DND-41 (cell line): ENCODE results near the gene TTC39B.
A peak's percentile ranks its signal among the peaks of the same experiment; 100 is the strongest.

Experiments
- ATAC-seq: fragments of 200-7000 bp; cut with Tn5 transposase; 3 replicates; pipeline ENCODE4 v1.9.1; 2021; ENCODE audit warnings: low read depth; ENCODE audit not compliant: insufficient read depth
- DNase-seq: peaks from one replicate; pipeline ENCODE4 v3.0.0-alpha.2; 2020
- H2AFZ ChIP-seq: 2 replicates; pipeline ENCODE4 v1.6.0; 2012; ENCODE audit warnings: low read depth, low read length
- H3K27ac ChIP-seq: 2 replicates; pipeline ENCODE4 v1.5.1; 2012; ENCODE audit warnings: low read length, inconsistent platforms
- H3K27me3 ChIP-seq: fragments of 200-600 bp; sonication (generic); 2 replicates; pipeline ENCODE4 v1.6.0; 2012; ENCODE audit warnings: low read length, mild to moderate bottlenecking, inconsistent platforms; ENCODE audit not compliant: insufficient read depth, poor library complexity
- H3K36me3 ChIP-seq: 2 replicates; pipeline ENCODE4 v1.5.1; 2012; ENCODE audit warnings: low read length, inconsistent platforms; ENCODE audit not compliant: insufficient read depth
- H3K4me1 ChIP-seq: 2 replicates; pipeline ENCODE4 v1.5.1; 2012; ENCODE audit warnings: mild to moderate bottlenecking, low read length; ENCODE audit not compliant: insufficient read depth
- H3K4me2 ChIP-seq: 2 replicates; pipeline ENCODE4 v1.6.0; 2012; ENCODE audit warnings: mild to moderate bottlenecking, moderate library complexity, low read length, inconsistent platforms; ENCODE audit not compliant: insufficient read depth
- H3K4me3 ChIP-seq, 2 experiments: fragments of 200-600 bp in 1 of 2; shearing (Covaris generic) in 1 of 2; 2 replicates each; pipeline ENCODE4 v1.5.1; 2012 to 2016; ENCODE audit warnings: inconsistent platforms in 2 of 2, low read length in 2 of 2, mild to moderate bottlenecking in 2 of 2, low read depth in 1 of 2, moderate library complexity in 1 of 2
- H3K79me2 ChIP-seq: 2 replicates; pipeline ENCODE4 v1.6.0; 2012; ENCODE audit warnings: low read length, inconsistent platforms; ENCODE audit not compliant: insufficient read depth
- H3K9ac ChIP-seq: 2 replicates; pipeline ENCODE4 v1.6.0; 2012; ENCODE audit warnings: low read depth, mild to moderate bottlenecking, inconsistent platforms, low read length, moderate library complexity
- H3K9me3 ChIP-seq: 2 replicates; pipeline ENCODE4 v1.5.1; 2012; ENCODE audit warnings: low read length, moderate library complexity, mild to moderate bottlenecking, inconsistent platforms; ENCODE audit not compliant: insufficient read depth, severe bottlenecking
- H4K20me1 ChIP-seq: 2 replicates; pipeline ENCODE4 v1.6.0; 2012; ENCODE audit warnings: low read length; ENCODE audit not compliant: insufficient read depth
- EZH2 ChIP-seq: IDR thresholded peaks from 3 replicates; pipeline ENCODE4 v1.6.1; 2012; ENCODE audit warnings: borderline replicate concordance, low read depth, mild to moderate bottlenecking, moderate library complexity, low read length, inconsistent platforms; ENCODE audit not compliant: severe bottlenecking
- TF ChIP-seq, protein P1 (sequence below): IDR thresholded peaks from 2 replicates; pipeline ENCODE4 v1.5.1; 2012; ENCODE audit warnings: borderline replicate concordance, low read length, moderate library complexity, mild to moderate bottlenecking; ENCODE audit not compliant: poor library complexity, severe bottlenecking; ENCODE audit errors: extremely low read depth

Gene TTC39B

DNA sequence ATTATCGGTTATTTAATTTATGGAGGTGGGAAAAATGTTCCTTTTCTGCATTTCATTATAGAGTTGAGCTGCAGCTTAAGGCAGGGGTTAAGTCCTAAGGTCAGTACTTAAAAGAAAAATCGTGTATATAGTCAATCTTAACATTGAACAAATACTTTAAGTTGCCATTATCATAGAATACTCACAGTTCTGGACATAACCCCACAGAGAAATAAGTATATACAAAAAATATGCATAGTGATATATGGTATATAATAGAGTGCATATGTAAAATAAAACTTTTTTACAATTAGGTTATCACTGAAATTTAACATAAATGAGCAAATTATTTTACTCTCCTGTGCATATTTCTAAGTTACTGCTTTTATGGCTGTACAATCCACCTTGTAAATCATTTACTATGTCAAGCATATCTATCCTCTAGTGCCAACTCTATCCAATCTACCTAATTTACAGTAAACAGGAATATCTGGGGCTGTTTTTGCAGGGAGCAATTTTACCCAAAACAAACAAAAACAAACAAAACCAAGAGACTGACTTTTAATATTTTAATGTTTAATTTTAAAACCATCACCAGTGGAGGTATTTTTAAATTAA, 28.8 kb downstream of the TTC39B start:
- DNase-seq: no peak
- no peak overlapping the region for H3K4me2 ChIP-seq
- no peak for ATAC-seq
- H3K36me3 ChIP-seq: no peaks in the 10 kb centered on the region
- H3K9me3 ChIP-seq: no peaks in the 10 kb centered on the region
- no peak overlapping the region for H2AFZ ChIP-seq
- no peaks in the 10 kb centered on the region for H3K4me1 ChIP-seq
- TF ChIP-seq EZH2: no peak
- TF ChIP-seq, protein P1, sequence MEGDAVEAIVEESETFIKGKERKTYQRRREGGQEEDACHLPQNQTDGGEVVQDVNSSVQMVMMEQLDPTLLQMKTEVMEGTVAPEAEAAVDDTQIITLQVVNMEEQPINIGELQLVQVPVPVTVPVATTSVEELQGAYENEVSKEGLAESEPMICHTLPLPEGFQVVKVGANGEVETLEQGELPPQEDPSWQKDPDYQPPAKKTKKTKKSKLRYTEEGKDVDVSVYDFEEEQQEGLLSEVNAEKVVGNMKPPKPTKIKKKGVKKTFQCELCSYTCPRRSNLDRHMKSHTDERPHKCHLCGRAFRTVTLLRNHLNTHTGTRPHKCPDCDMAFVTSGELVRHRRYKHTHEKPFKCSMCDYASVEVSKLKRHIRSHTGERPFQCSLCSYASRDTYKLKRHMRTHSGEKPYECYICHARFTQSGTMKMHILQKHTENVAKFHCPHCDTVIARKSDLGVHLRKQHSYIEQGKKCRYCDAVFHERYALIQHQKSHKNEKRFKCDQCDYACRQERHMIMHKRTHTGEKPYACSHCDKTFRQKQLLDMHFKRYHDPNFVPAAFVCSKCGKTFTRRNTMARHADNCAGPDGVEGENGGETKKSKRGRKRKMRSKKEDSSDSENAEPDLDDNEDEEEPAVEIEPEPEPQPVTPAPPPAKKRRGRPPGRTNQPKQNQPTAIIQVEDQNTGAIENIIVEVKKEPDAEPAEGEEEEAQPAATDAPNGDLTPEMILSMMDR: no peak
- H3K79me2 ChIP-seq: no peaks in the 10 kb centered on the region
- no peak overlapping the region for H3K9ac ChIP-seq
- no peak overlapping the region for H3K4me3 ChIP-seq
- H3K27me3 ChIP-seq: no peaks in the 10 kb centered on the region
- H3K27ac ChIP-seq: no peak overlapping the region
- no peaks in the 10 kb centered on the region for H4K20me1 ChIP-seq

DNA sequence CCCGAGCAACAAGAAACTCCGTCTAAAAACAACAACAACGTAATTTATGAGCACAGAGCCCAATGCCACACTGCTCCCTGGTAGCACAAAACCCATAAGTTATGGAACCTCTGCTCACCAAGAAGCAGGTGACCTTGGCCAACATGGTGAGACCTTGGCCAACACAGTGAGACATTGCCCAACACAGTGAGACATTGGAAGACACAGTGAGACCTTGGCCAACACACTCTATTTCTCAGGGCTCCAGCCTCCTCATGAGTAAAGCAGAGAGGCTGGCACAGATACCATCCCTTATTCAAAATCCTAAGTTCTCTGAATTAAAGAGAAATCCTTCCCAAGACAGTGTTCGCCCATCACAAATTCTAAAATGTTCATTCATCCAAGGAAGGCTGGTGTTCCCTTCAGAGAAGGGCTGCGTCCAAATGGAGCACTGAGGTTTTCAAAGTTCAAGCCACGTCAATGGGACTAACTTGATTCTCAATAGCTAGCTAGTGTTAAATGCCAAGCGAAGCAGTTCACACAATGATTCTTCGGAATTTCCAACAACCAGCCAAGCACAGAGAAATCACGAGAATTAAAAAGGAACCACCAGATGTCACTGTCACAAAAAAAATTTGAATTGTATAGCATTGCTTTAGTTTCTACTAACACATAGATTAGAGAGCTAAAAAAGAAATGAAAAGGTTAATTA, 29.5 kb downstream of the TTC39B start:
- Histone ChIP-seq H3K4me1 (no peaks in the 10 kb centered on the region), H3K9me3 (no peaks in the 10 kb centered on the region), H3K4me3 (no peak overlapping the region), H3K4me2 (no peak overlapping the region), H3K36me3 (no peaks in the 10 kb centered on the region), H3K27ac (no peak overlapping the region), H3K79me2 (no peaks in the 10 kb centered on the region), H2AFZ (no peak overlapping the region), H3K9ac (no peak overlapping the region), H3K27me3 (no peaks in the 10 kb centered on the region), H4K20me1 (no peaks in the 10 kb centered on the region)
- ATAC-seq: no peak
- TF ChIP-seq, protein P1: peak; percentile 49
- TF ChIP-seq EZH2: no peak
- no peak for DNase-seq

DNA sequence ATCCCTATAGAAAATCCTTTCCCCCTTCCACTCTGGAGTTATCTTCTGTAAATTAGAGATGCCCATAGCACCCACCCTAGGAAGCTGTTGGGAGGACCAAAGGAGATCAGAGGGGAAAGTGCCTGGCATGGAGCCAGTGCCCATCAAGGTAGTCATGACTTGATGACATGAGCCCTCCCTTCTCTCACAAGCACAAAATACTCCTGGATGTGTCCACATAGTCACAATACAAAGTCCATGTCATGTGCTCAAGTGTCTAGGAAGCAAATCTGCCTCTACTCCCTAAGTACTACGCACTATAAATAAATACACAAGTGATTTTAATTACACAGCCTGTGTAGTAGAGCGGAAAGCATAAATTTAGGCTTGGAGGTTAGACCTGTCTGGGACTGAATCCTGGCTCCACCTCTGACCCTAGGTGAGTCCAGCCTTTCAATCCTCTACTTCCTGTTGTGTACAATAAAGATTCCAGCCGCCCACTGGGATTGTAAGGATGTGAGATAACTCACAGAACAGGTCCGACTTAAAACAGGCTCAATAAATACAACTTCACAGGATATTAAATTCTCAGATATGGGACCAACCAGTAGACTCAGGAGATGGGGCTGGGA, 30.6 kb downstream of the TTC39B start:
- ATAC-seq: no peak
- no peak for DNase-seq
- H4K20me1 ChIP-seq: no peaks in the 10 kb centered on the region
- H2AFZ ChIP-seq: no peak overlapping the region
- H3K4me2 ChIP-seq: no peak overlapping the region
- no peak overlapping the region for H3K9ac ChIP-seq
- no peaks in the 10 kb centered on the region for H3K27me3 ChIP-seq
- no peak for TF ChIP-seq EZH2
- TF ChIP-seq, protein P1: no peak
- H3K9me3 ChIP-seq: no peaks in the 10 kb centered on the region
- H3K4me1 ChIP-seq: no peaks in the 10 kb centered on the region
- no peaks in the 10 kb centered on the region for H3K79me2 ChIP-seq
- H3K27ac ChIP-seq: no peak overlapping the region
- H3K36me3 ChIP-seq: no peaks in the 10 kb centered on the region
- H3K4me3 ChIP-seq: no peak overlapping the region
